ENCODE measurements around the gene SPINDOC.
"Not testable (repeated sequence)": the region's sequence is repeated elsewhere in the genome, so short reads cannot be mapped to it uniquely, and the experiment has no call there.

The SPINDOC gene

DNA sequence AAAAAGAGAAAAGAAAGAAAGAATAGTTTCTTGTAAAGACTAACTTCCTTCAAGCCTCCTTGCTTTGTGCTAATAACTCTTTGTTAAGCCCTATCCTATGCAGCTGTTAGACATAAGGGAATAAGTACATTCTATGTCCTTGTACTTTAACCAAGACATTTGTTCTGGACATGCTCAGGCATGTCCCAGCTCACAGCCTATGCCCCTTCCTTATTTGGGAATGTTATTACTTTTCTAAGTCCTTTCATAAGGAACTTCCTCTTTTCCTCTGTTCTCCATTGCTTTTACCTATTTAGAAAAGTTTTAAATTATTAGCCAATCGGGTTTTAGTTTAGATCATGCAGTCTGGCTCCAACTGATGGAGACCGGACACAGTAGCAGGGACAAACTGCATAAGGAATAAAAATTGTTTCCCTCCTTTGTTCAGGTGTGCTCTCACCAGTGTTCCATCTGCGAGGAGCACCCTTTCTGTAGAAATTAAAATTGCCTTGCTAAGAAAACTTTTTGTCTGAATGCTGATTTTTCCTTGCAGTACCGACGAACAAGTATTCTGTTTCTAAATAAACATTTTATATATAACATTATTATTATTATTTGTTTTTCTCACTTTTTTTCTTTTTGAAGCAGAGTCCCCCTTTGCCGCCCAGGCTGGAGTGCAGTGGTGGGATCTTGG lies 21.6 kb upstream of the SPINDOC start:
- no peak for DNase-seq

DNA sequence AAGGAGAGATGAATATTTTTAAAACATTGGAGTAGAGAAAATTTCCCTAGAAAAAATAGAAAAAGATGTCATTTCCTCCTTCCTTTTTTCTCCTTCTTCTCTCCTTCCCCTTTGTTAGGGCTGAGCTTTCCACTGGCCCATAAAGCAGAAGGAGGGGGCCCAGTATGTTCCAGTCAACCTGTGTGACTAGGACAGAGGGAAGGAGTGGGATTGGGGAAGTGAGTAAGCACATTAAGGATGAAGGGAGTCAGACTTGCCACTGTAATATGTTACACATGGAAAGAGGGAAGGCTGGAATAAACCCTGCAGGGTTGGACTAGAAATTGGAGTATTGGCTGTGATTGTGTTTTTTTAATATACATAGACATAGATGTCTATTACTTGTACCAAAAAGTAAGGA lies 20.1 kb upstream of the SPINDOC start:
- DNase-seq, result no peak

DNA sequence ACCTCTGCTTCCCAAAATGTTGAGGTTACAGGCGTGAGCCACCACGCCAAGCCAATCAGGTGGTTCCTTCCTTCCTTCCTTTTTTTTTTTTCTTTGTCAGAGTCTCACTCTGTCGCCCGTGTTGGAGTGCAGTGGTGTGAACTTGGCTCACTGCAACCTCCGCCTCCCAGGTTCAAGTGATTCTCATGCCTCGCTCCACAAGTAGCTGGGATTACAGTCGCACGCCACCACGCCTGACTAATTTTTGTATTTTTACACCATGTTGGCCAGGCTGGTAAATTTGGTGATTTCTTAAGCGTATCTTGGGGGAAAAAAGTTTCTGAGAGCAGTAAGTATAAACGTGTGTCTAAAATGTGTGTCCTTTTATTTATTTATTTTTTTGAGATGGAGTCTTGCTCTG lies 18.2 kb upstream of the SPINDOC start:
- no peak for DNase-seq

DNA sequence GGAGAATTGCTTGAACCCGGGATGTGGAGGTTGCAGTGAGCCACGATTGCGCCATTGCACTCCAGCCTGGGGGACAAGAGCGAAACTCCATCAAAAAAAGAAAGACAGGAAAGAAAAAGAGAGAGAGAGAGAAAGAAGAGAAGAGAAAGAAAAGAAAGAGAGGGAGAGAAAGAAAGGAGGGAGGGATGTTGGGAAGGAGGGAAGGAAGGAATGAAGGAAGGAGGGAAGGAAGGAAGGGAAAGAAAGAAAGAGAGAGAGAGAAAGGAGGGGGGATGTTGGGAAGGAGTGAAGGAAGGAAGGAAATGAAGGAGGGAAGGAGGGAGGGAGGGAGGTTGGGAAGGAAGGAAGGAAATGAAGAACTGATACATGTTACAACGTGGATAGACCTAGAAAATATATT lies 12.3 kb upstream of the SPINDOC start:
- no peak for DNase-seq

DNA sequence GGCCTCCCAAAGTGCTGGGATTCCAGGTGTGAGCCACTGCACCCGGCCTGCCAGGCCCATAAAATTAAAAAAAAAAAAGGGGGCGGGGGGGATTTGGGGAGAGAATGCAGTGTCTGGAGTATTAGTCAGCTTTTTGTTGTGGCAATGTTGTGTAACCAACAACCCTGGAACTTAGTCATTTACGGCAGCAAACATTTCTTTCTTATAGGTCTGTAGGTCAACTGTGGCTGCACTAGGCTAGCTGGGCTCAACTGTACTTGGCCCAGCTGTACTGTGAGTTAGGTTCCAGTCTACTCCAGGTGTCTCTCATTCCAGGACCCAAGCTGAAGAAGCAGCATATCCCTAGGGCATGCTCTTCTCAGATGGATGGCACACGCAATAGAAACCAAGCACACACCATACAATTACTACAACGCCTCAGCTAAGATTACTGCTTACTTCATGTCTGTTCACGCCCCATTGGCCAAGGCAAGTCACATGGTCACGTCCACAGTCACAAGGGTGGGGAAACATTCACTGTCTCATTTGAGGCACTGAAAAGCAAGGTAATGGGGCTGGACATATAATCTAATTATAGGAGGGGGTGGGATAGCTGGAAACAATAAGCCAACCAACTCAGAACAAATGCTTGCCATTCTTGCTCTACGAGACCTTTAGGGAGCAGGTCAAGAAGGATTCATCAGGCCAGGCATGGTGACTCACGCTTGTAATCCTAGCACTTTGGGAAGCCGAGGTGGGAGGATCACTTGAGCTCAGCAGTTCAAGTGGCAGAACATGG lies 10.4 kb upstream of the SPINDOC start:
- DNase-seq, result no peak

DNA sequence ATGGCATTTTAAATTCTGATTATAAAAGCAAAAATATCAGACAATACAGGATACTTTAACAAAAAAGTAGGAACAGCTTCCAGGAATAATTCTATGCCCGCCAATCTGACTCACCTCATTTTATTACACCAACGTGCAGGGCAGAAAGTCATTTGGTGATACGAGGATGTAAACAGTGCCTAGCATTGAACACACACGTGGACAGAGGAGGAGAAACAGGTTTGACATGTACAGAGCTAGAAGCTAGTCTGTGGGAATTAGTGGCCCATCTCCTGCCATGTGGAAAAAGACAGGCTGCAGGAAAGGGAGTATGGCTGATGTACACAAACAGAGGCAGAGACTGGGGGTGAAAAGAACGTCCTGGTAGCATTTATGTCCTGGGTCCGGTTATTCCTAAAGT lies 9.0 kb upstream of the SPINDOC start:
- no peak for DNase-seq

DNA sequence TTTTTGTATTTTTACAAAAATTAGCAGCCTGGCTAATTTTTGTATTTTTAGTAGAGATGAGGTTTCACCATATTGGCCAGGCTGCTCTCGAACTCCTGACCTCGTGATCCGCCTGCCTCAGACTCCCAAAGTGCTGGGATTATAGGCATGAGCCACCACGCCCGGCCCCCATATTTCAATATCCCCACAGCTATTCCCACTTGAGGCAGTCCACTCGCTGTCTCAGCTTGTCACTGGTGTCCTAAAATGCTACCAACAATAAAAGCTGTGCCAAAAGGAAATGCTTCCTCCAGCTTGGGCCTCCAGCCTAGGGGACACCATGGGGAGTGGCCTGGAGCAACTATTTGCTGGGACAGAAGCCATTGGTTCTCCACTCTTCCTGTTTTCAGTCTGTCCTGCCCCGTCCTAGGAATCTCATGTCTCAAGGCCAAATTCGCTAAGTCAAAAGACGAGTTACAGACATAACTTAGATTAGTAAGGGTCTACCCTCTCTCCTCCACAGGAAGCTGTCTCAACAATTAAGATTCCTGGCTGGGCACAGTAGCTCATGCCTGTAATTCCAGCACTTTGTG lies 7.3 kb upstream of the SPINDOC start:
- no peak for DNase-seq

DNA sequence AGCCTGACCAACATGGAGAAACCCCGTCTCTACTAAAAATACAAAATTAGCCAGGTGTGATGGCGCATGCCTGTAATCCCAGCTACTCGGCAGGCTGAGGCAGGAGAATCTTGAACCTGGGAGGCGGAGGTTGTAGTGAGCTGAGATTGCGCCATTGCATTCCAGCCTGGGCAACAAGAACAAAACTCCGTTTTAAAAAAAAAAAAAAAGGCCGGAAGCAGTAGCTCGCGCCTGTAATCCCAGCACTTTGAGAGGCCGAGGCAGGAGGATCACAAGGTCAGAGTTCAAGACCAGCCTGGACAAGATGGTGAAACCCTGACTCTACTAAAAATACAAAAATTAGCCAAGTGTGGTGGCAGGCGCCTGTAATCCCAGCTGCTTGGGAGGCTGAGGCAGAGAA lies 2.9 kb upstream of the SPINDOC start:
- DNase-seq, result not testable (repeated sequence)

DNA sequence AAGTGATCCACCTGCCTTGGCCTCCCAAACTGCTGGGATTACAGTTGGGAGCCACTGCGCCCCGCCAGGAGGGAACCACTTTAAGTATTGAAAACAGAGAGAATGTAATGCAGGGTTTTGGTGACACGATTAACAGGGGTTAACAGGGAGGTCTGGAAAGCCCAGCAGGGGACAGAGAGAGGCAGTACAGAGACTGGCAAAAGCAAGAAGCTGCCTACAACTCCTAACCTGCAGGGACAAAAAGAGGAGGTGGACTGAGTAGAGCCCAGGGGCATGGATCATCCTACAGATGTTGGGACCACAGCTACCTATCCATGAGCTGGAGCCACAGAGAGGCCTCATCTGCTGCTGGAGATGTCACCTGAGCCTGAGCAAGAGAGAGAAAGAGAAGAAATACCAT lies 1.7 kb upstream of the SPINDOC start:
- no peak for DNase-seq

DNA sequence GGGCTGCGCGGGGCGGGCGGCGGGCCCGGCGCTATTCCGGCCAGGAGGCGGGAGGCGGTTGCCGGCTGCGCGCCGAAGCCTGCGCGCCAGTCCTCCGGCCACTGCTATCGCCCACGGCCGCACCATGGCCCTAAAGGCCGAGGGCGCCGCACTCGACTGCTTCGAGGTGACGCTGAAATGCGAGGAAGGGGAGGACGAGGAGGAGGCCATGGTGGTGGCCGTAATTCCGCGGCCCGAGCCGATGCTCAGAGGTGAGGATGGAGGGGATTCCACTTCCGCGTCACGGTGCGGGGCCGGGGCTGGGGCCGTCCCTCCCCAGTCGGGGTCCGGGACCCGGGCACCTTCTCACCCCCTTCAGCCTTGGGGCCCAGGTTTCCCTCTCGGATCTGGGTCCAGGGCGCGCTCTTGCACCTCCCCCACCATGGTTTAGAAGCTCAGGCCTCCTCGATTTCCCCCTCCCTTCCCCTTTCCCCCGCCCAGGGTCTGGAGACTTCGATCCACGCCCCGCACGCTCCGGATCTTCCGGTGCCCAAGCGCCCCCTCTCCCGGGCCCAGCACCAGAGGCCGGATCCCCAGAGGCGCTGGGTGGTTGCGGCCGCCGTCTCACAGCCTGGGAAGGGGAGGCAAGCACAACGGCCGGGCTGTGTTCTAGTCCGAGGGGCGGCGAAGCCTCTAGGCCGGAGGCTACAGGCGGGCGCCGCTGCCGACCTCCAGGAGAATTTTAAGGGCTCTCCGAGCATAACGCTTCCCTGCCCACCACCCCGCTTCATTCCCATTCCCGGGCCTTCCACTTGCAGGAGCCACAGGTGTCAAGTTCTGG lies 517 bp downstream of the SPINDOC start:
- peak; percentile 22 for DNase-seq

DNA sequence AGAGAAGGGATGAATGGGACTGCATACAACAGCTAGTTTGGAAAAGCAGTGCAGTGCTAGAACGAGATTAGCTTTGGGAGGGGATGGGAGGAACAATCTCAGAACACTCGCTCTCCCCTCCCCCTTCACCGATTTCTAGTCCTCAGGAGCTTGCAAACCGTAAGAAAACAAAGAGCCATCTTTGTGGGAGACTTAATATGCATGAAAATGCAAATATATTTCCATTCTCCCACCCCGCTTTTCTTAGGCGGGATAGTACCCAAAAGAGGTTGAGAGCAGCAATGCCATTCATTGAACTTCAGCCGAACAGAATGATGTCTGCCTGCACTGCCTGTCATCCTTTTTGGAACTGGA lies 1.1 kb downstream of the SPINDOC start:
- no peak for DNase-seq

DNA sequence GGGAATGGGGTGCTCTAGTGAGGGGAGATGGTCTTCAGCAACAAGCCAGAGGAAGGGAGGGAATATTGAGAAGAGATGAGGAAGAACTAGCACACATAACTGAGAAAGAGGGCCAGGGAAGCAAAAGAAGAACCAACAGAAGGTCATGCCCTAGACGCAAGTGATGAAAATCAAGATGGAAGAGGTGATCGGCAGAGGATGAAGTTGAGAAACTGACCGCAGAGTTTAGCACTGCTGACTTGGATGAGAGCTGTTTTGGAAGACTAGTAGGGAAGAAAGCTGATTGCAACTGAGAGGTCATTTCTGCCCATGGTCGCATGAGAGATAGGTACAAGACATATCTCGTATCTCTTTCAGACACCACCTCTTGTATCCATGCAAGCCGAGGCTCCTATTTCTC lies 2.9 kb downstream of the SPINDOC start:
- no peak for DNase-seq

DNA sequence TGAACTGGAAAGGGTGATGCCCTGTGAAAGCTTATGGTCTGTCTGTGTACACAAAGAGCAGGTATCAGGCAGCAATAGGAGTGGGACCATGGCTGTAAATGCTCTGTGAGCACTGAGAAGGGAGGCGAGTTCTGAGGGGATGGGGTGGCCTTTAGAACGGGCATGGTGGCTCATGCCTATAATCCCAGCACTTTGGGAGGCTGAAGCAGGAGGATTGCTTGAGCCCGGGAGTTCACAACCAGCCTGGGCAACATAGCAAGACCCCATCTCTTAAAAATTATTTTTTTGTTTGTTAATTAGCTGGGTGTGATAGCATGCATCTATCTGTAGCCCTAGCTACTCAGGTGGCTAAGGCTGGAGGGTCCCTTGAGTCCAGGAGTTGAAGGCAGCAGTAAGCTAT lies 3.5 kb downstream of the SPINDOC start:
- DNase-seq, result no peak

DNA sequence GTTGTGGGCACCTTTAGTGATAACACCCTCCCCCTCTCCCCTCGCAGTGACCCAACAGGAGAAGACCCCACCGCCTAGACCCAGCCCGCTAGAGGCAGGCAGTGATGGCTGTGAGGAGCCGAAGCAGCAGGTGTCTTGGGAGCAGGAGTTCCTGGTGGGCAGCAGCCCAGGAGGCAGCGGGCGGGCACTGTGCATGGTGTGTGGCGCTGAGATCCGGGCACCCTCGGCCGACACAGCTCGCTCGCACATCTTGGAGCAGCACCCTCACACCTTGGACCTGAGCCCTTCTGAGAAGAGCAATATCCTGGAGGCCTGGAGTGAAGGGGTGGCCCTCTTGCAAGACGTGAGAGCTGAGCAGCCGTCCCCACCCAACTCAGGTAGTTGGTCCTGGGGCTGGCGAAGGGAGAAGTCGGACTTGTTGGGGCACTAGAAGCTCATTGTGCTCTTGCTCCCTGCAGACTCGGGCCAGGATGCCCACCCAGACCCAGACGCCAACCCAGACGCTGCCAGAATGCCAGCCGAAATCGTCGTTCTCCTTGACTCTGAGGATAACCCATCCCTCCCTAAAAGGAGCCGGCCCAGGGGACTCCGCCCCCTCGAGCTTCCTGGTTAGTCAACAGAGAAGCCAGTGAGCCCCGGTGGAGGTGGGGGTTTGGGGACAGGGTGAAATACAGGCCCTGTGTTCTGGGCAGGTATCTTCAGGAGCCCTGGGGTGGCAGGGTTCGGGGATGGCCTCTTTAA lies 4.7 kb downstream of the SPINDOC start:
- no peak for DNase-seq

DNA sequence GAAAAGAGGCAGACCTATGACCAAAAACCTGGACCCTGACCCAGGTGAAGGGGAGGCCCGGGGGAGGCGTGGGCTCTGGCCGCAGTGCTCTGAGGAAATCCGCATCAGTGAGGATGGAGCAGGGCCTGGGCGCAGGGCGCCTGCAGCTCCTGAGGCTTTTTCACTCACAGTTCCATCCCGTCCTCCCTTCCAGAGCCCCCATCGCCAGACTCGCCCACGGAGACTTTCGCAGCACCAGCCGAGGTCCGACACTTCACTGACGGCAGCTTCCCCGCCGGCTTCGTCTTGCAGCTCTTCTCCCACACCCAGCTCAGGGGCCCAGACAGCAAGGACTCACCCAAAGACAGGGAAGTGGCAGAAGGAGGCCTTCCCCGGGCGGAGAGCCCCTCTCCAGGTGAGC lies 5.4 kb downstream of the SPINDOC start:
- DNase-seq, result no peak

DNA sequence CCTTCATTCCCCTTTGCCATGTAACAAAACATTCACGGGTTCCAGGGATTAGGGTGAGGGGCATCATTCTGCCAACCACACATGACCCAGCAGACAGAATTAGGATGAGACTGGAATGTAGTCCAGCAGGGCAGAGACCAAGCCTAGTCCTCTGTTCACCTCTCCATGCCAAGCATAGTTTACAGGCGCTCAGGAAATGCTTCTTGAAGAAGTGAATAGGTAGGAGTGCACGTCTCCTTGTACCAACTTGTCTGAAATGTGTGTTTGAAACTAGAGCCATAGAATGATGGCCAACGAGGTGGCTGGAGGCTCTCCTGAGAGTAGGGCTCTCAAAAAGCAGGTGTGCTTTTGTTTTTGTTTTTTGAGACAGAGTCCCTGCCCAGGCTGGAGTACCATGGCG lies 8.2 kb downstream of the SPINDOC start:
- no peak for DNase-seq

DNA sequence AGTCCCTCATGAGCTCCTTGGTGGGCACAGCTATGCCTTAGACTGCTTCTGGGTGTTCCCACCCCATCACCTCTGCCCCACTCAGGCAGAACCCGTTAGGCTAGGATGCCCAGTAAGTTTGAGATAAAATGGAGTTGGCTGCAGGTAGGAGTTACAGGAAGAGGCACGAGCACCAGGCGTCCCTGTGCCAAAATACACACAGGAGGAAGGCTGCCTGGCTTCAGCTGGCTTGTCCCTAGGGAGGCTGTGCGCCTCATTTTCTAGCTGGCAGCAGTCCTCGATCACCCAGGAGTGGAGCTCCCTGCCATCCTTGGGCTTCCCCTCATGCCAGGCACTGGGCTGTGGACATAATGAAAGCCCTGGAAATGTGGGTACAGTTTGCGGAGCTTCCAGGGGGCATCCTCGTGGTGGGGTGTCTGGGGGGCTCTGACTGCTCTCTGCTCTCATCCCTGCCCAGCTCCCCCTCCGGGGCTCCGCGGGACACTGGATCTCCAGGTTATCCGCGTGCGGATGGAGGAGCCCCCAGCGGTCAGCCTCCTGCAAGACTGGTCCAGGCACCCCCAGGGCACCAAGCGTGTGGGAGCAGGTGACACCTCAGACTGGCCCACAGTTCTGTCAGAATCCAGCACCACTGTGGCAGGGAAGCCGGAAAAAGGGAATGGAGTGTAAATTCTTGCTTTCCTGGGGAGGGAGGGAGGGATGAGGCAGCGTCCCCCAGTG lies 13.4 kb downstream of the SPINDOC start:
- no peak for DNase-seq

DNA sequence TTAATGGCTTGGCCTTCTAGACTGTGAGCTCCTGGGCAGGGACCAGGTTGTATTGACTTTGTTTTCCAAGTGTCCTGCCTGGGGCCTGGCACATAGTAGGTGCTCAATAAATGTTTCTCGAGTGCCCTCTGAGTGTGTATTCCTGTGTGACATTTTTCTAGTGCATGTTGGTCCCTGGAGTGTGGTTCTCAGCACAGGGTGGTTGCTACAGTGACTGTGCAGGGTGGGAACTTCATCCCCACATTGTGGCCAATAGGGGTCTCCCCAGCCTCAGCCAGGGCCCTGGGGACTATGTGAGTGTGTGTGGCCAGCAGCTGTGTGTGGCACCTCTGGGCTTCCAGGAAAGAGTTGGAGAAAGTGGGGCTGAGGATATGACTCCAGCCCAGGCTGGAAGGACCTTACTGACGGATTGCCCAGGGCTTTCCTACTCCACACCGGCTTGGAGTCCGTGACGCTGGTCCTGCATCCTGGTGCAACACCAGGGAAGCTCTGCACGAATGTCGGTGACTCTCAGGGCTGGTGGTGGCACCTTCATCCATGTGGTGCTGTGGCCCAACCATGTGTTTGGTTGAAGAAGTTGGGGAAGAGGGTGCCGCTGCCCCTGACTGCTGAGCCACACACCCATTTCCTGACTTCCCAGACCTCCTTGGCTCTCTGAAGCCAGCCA lies 16.7 kb downstream of the SPINDOC start:
- DNase-seq, result no peak

DNA sequence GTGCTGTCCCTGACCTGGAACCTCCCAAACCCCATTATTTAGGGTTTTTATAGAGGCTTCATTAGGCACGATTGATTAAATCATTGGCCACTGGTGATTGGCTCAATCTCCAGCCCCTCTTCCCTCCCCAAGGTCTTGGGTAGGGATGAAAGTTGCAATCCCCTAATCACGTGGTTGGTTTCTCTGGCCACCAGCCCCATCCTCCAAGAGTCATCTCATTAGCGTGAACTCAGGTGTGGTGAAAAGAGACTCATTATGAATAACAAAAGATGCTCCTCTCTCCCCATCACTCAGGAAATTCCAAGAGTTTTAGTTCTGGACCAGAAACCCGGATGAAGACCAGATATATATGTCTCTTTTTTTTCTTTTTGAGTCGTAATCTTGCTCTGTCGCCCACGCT lies 18.1 kb downstream of the SPINDOC start:
- DNase-seq, result no peak

DNA sequence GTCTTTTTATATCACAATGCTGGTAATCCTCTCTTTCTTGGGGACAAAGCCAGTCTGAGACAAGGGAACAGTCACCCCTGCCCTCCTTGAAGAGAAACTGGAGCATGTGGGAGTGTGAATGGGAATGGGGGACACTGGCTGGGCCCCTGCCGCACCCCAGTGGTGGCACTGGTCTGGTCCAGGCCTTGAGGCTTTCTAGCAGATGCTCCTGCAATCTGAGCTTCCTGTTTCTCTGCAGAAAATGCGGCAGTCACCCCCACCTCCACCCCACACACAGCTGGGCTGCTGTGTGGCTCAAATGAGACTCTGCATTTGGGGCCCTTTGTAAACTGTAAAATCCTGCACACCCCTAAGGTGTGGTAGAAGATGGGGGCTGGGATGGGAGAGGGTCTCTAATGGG lies 19.1 kb downstream of the SPINDOC start:
- no peak for DNase-seq

DNA sequence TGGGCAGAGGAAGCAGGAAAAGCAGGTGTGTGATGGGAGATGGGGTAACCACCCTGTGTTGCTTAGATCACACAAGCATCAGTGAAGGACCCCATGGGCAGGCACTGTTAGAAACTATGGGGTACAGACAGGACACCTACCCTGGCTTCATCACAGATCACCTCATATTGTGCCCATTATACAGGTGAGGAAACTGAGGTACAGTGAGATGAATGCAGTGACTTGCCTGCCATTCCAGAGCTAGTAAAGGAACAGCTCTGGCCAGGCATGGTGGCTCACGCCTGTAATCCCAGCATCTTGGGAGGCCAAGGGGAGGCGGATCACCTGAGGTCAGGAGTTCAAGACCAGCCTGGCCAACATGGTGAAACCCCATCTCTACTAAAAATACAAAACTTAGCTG lies 19.8 kb downstream of the SPINDOC start:
- no peak for DNase-seq
